ENCODE results near the gene MEN1. TPM values are rescaled to one million over a fixed set of nuclear protein-coding genes. Genes with fewer than 3 reads are reported as not detected.
A peak's percentile ranks its signal among the peaks of the same experiment; 100 is the strongest.

The MEN1 gene
- total RNA-seq, 6 donors from 2014 or later, result 15.4 to 47.1 (median 24.4) TPM

- no peaks in the 10 kb centered on the region for H3K9me3 ChIP-seq
- H3K27ac ChIP-seq, result peak within 1 kb of the TSS in 3 of 4 donors; percentile 20 to 53 (median 46)
- H3K27me3 ChIP-seq, result no peaks in the 10 kb centered on the region
- TF ChIP-seq POLR2AphosphoS5 (IDR thresholded peaks at IDR 0.05), result no peak
- TF ChIP-seq POLR2A (IDR thresholded peaks at IDR 0.05), result no peak
- TF ChIP-seq EP300 (IDR thresholded peaks at IDR 0.05), result no peak
- TF ChIP-seq CTCF (IDR thresholded peaks at IDR 0.05), result no peak
- 69 to 72% methylated on average over 17 to 24 of the region's 24 CpGs for WGBS, 2 donors
- DNase-seq (peak in 1 of 2 donors; percentile 85), ATAC-seq (ENCODE audit: low FRiP score in 2 of 2) (peak; percentile 70 to 82)
- peaks cover 8 to 33% (median 27%) of the 10 kb centered on the region in 4 donors for H3K36me3 ChIP-seq
- peaks cover 18 to 35% (median 24%) of the 10 kb centered on the region in 4 donors for H3K4me1 ChIP-seq
- H3K4me3 ChIP-seq, result no peak within 1 kb of the TSS
These were observed 50.3 kb downstream of the MEN1 start, which contains the start of gene PYGM for GRCh38 chr11:64759722-64760719. TSS of gene PYGM (minus strand) at chr11:64759974. CDS start at chr11:64759898, 76 bp downstream.

GRCh38 chr11:64759131-64759721 lies 51.1 kb downstream of the MEN1 start:
- H3K27me3 ChIP-seq, result no peaks in the 10 kb centered on the region
- peaks cover 0 to 25% (median 19%) of the 10 kb centered on the region in 4 donors for H3K36me3 ChIP-seq
- no peak for TF ChIP-seq CTCF (IDR thresholded peaks at IDR 0.05)
- TF ChIP-seq EP300 (IDR thresholded peaks at IDR 0.05), result no peak
- TF ChIP-seq POLR2A (IDR thresholded peaks at IDR 0.05), result no peak
- TF ChIP-seq POLR2AphosphoS5 (IDR thresholded peaks at IDR 0.05), result no peak
- DNase-seq (peak in 1 of 2 donors; percentile 87), ATAC-seq (ENCODE audit: low FRiP score in 2 of 2) (no peak)
- H3K4me1 ChIP-seq, result peaks cover 18 to 32% (median 20%) of the 10 kb centered on the region in 4 donors
- no peak overlapping the region for H3K4me3 ChIP-seq
- 66 to 72% methylated on average over 9 to 21 of the region's 21 CpGs for WGBS, 2 donors
- peak overlapping the region in 3 of 4 donors; percentile 20 to 53 (median 46) for H3K27ac ChIP-seq
- no peaks in the 10 kb centered on the region for H3K9me3 ChIP-seq

GRCh38 chr11:64758330-64759079 lies 51.8 kb downstream of the MEN1 start:
- Histone ChIP-seq H3K4me1 (peaks cover 13 to 26% (median 15%) of the 10 kb centered on the region in 4 donors), H3K27ac (no peak overlapping the region), H3K36me3 (peaks cover 0 to 18% (median 12%) of the 10 kb centered on the region in 4 donors), H3K27me3 (no peaks in the 10 kb centered on the region), H3K9me3 (no peaks in the 10 kb centered on the region), H3K4me3 (no peak overlapping the region)
- ATAC-seq (ENCODE audit: low FRiP score in 2 of 2) (no peak), DNase-seq (peak in 1 of 2 donors; percentile 69)
- 89 to 95% methylated on average over 13 to 14 of the region's 15 CpGs for WGBS, 2 donors
- TF ChIP-seq EP300 (IDR thresholded peaks at IDR 0.05), result no peak
- TF ChIP-seq POLR2AphosphoS5 (IDR thresholded peaks at IDR 0.05), result no peak
- TF ChIP-seq CTCF (IDR thresholded peaks at IDR 0.05), result no peak
- no peak for TF ChIP-seq POLR2A (IDR thresholded peaks at IDR 0.05)

GRCh38 chr11:64757549-64758329 lies 52.6 kb downstream of the MEN1 start:
- peaks cover 0 to 11% (median 5%) of the 10 kb centered on the region in 4 donors for H3K36me3 ChIP-seq

More at GRCh38 chr11:64757549-64758329, 52.6 kb downstream of the MEN1 start:
- TF ChIP-seq EP300 (IDR thresholded peaks at IDR 0.05) (no peak), POLR2AphosphoS5 (IDR thresholded peaks at IDR 0.05) (no peak), POLR2A (IDR thresholded peaks at IDR 0.05) (no peak), CTCF (IDR thresholded peaks at IDR 0.05) (no peak)
- no peak for ATAC-seq (ENCODE audit: low FRiP score in 2 of 2)
- DNase-seq, result peak in 1 of 2 donors; percentile 57
- Histone ChIP-seq H3K4me3 (no peak overlapping the region), H3K27ac (no peak overlapping the region), H3K4me1 (peaks cover 6 to 18% (median 9%) of the 10 kb centered on the region in 4 donors), H3K27me3 (no peaks in the 10 kb centered on the region), H3K9me3 (no peaks in the 10 kb centered on the region)
- WGBS, 2 donors, result 86% methylated on average over 9 to 19 of the region's 19 CpGs

All from upper lobe of left lung (tissue), 6 donors.